OCI-LY1 (cell line): Measurements from ENCODE around the gene VAV3.

Source experiments
- H2AFZ ChIP-seq: fragments of 200-600 bp; sonication (generic), shearing (Covaris generic); 2 replicates; pipeline ENCODE4 v1.6.0; 2014; ENCODE audit warnings: antibody characterized with exemption, mild to moderate bottlenecking, low read length
- H3F3A ChIP-seq: fragments of 200-600 bp; sonication (generic), shearing (Covaris generic); 2 replicates; pipeline ENCODE4 v1.6.0; 2014; ENCODE audit warnings: mild to moderate bottlenecking, antibody characterized with exemption, low read length, moderate library complexity; ENCODE audit not compliant: insufficient read depth
- H3K27ac ChIP-seq: fragments of 200-600 bp; sonication (generic); 2 replicates; pipeline ENCODE4 v1.5.1; 2014; ENCODE audit warnings: low read length, mixed run types, mild to moderate bottlenecking, low read depth; ENCODE audit not compliant: poor library complexity, severe bottlenecking
- H3K27me3 ChIP-seq: fragments of 200-600 bp; sonication (generic); 2 replicates; pipeline ENCODE4 v1.6.0; 2014; ENCODE audit warnings: antibody characterized with exemption, mild to moderate bottlenecking, low read length, moderate library complexity; ENCODE audit not compliant: insufficient read depth
- H3K36me3 ChIP-seq: fragments of 200-600 bp; sonication (generic); 2 replicates; pipeline ENCODE4 v1.6.1; 2014; ENCODE audit warnings: mild to moderate bottlenecking, antibody characterized with exemption, low read length, moderate library complexity, mixed read lengths; ENCODE audit not compliant: insufficient read depth
- H3K4me1 ChIP-seq: fragments of 200-600 bp; sonication (generic); 2 replicates; pipeline ENCODE4 v1.5.1; 2014; ENCODE audit warnings: mild to moderate bottlenecking, low read length, moderate library complexity; ENCODE audit not compliant: insufficient read depth, severe bottlenecking
- H3K4me2 ChIP-seq: fragments of 200-600 bp; sonication (generic), shearing (Covaris generic); 2 replicates; pipeline ENCODE4 v1.6.1; 2014; ENCODE audit warnings: low read length
- H3K4me3 ChIP-seq: fragments of 200-600 bp; sonication (generic); 2 replicates; pipeline ENCODE4 v1.5.1; 2014; ENCODE audit warnings: low read length, low read depth, mild to moderate bottlenecking, mixed read lengths; ENCODE audit not compliant: poor library complexity, severe bottlenecking
- H3K79me2 ChIP-seq: fragments of 200-600 bp; shearing (Covaris generic); 2 replicates; pipeline ENCODE4 v1.6.1; 2016; ENCODE audit warnings: mixed run types, low read length, mixed read lengths; ENCODE audit not compliant: insufficient read depth
- H3K9ac ChIP-seq: fragments of 200-600 bp; sonication (generic), shearing (Covaris generic); 2 replicates; pipeline ENCODE4 v1.6.1; 2014; ENCODE audit warnings: mild to moderate bottlenecking, low read length, mixed read lengths
- H3K9me2 ChIP-seq: fragments of 200-600 bp; sonication (generic), shearing (Covaris generic); 2 replicates; pipeline ENCODE4 v1.6.1; 2014; ENCODE audit warnings: low read depth, mild to moderate bottlenecking, low read length, mixed read lengths
- H3K9me3 ChIP-seq: fragments of 200-600 bp; shearing (Covaris generic); 2 replicates; pipeline ENCODE4 v1.6.1; 2014; ENCODE audit warnings: low read length, mixed read lengths
- H4K20me1 ChIP-seq: fragments of 200-600 bp; sonication (generic), shearing (Covaris generic); 2 replicates; pipeline ENCODE4 v1.6.0; 2016; ENCODE audit warnings: mild to moderate bottlenecking, low read length; ENCODE audit not compliant: insufficient read depth
- CTCF ChIP-seq: fragments of 200-600 bp; sonication (generic), shearing (Covaris generic); IDR thresholded peaks from 2 replicates; pipeline ENCODE4 v1.5.1; 2017; ENCODE audit warnings: mild to moderate bottlenecking, antibody characterized with exemption, low read length, moderate library complexity, mixed read lengths
- EZH2 ChIP-seq: fragments of 200-600 bp; sonication (generic), shearing (Covaris generic); IDR thresholded peaks from 2 replicates; pipeline ENCODE4 v1.8.0; 2017; ENCODE audit warnings: borderline replicate concordance, mixed run types, mild to moderate bottlenecking, antibody characterized with exemption, low read length, moderate library complexity, mixed read lengths

The VAV3 gene

DNA sequence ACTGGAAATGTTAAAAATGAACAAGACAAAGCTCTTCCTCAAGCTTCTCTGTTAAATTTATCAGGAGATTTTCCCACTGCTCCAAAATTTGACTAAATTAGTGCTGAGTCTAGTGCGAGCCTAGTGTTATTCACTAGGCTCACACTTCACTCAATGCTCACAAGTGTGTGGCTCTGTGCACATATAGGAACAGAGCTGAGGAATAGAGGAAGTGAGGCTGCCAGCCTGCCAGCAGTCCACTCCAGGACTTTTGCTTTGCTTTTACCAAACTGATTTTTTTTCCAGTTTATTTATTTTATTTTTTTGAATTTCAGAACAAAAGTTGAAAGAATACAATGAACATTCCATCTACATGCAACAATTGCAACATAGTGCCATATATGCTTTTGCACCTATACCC, 87.2 kb downstream of the VAV3 start:
- Histone ChIP-seq H3K79me2 (no peaks in the 10 kb centered on the region), H3K9me2 (no peaks in the 10 kb centered on the region), H3F3A (0 out of 2 replicates have a peak, but pooled peaks cover 3% of the 10 kb centered on the region), H3K36me3 (no peaks in the 10 kb centered on the region), H2AFZ (no peak overlapping the region), H3K4me2 (peak overlapping the region; percentile 43; the same call in 1 of the 2 replicates), H3K9ac (peak overlapping the region; percentile 20; the same call in 1 of the 2 replicates), H3K4me1 (peaks cover 53% of the 10 kb centered on the region), H3K27me3 (no peaks in the 10 kb centered on the region), H3K27ac (peak overlapping the region; percentile 66), H3K9me3 (no peaks in the 10 kb centered on the region), H4K20me1 (no peaks in the 10 kb centered on the region), H3K4me3 (no peak overlapping the region)
- TF ChIP-seq CTCF = no peak
- no peak for TF ChIP-seq EZH2

- no peaks in the 10 kb centered on the region for H3K9me3 ChIP-seq
- TF ChIP-seq CTCF (no peak), EZH2 (no peak)
- no peaks in the 10 kb centered on the region for H3K79me2 ChIP-seq
- no peak overlapping the region for H2AFZ ChIP-seq
- 0 out of 2 replicates have a peak, but pooled peaks cover 3% of the 10 kb centered on the region for H3F3A ChIP-seq
- H3K9me2 ChIP-seq = no peaks in the 10 kb centered on the region
- H3K4me1 ChIP-seq = peaks cover 57% of the 10 kb centered on the region
- no peaks in the 10 kb centered on the region for H3K36me3 ChIP-seq
- peak overlapping the region; percentile 66 for H3K27ac ChIP-seq
- no peaks in the 10 kb centered on the region for H4K20me1 ChIP-seq
- H3K9ac ChIP-seq = peak overlapping the region; percentile 20; the same call in 1 of the 2 replicates
- H3K4me2 ChIP-seq = peak overlapping the region; percentile 43
- no peaks in the 10 kb centered on the region for H3K27me3 ChIP-seq
- no peak overlapping the region for H3K4me3 ChIP-seq
Observed at GRCh38 chr1:107877092-107877491, 87.9 kb downstream of the VAV3 start.

GRCh38 chr1:107875689-107876088, 89.3 kb downstream of the VAV3 start:
- Histone ChIP-seq H2AFZ (no peak overlapping the region), H3K36me3 (no peaks in the 10 kb centered on the region), H3K27me3 (no peaks in the 10 kb centered on the region), H3K9ac (no peak overlapping the region), H3F3A (0 out of 2 replicates have a peak, but pooled peaks cover 3% of the 10 kb centered on the region), H3K79me2 (no peaks in the 10 kb centered on the region), H3K4me3 (no peak overlapping the region), H3K9me2 (no peaks in the 10 kb centered on the region), H3K27ac (peak overlapping the region; percentile 66), H3K9me3 (no peaks in the 10 kb centered on the region), H4K20me1 (no peaks in the 10 kb centered on the region), H3K4me1 (peaks cover 67% of the 10 kb centered on the region), H3K4me2 (no peak overlapping the region)
- TF ChIP-seq CTCF = no peak
- TF ChIP-seq EZH2 = no peak
